NOMO-1 treated with DMSO at 0.1 percent for 48 hours (cell line): Measurements from ENCODE around the gene SPC24.
"Not testable (repeated sequence)": the region's sequence is repeated elsewhere in the genome, so short reads cannot be mapped to it uniquely, and the experiment has no call there.

Source experiments
- DNase-seq: peaks from one replicate; lab custom pipeline; 2025; ENCODE audit not compliant: unreplicated experiment; lab: John Stamatoyannopoulos, UW

The SPC24 gene

DNA sequence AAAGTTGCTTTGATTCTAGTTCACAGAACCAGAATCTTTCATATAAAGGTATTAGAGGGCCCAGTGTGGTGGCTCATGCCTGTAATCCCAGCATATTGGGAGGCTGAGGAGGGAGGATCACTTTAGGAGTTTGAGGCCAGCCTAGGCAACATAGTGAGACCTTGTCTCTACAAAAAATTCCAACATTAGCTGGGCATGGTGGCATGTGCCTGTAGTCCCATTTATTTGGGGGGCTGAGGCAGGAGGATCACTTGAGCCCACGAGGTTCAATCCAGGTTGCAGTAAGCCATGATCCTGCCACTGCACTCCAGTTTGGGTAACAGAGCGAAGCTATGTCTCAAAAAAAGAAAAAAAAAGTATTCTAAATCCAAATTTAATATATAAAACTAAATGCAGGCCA is 57.3 kb downstream of the SPC24 start:
- no peak for DNase-seq

DNA sequence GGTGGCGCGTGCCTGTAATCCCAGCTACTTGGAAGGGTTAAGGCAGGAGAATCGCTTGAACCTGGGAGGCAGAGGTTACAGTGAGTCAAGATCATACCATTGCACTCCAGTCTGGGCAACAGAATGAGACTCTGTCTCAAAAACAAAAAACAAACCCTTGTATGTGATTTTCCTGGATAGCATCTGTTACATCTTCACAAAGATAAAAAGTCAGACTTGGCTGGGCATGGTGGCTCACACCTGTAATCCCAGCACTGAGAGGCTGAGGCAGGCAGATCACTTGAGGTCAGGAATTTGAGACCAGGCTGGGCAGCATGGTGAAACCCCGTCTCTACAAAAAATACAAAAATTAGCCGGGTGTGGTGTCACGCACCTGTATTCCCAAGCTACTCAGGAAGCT is 58.2 kb downstream of the SPC24 start:
- not testable (repeated sequence) for DNase-seq

DNA sequence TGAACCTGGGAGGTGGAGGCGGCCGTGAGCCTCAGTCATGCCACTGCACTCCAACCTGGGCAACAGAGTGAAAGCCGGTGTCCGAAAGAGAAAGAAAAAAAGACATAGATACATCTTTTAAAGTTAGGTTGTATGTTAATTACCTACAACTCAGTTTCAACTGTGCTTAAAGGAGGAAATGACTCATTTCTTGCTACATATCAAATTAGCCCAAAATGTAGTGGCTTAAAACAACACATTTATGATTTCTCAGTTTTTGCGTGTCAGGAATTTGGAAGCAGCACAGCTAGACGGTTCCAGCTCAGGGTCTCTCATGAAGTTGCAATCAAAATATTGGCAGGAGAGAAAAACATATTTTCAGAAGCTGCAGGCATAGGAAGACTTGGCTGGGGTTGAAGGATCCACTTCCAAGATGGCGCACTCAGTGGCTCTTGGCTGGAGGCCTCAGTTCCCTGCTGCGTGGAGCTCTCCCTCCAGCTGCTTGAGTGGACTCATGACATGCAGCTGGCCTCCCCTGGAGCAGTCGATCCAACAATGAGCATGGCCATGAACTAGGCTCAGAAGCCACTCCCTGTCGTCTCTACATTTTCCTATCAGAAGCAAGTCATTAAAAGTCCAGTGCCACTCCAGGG is 59.3 kb downstream of the SPC24 start:
- peak; percentile 81 for DNase-seq
